ENCODE data around the gene RNF41.
"Not testable (repeated sequence)": the region's sequence is repeated elsewhere in the genome, so short reads cannot be mapped to it uniquely, and the experiment has no call there.

RNF41 gene

GRCh38 chr12:56198836-56199235 lies 22.9 kb downstream of the RNF41 start:
- no peak overlapping the region for H4K8ac ChIP-seq (ENCODE audit: low read length)
- no peak overlapping the region for H2BK15ac ChIP-seq (ENCODE audit: low read depth, poor library complexity, severe bottlenecking)
- H3K23ac ChIP-seq (ENCODE audit: low read length in 2 of 2) = no peak overlapping the region
- H3K4me1 ChIP-seq (ENCODE audit: control insufficient read depth, insufficient read depth, low read depth, low read length) = no peaks in the 10 kb centered on the region
- H3K4ac ChIP-seq (ENCODE audit: low read depth in 1 of 2, low read length in 2 of 2) = no peak overlapping the region
- H3K36me3 ChIP-seq (ENCODE audit: control insufficient read depth in 1 of 2, insufficient read depth in 2 of 2, low read depth in 1 of 2, low read length in 2 of 2) = no peaks in the 10 kb centered on the region
- H3K9me3 ChIP-seq (ENCODE audit: control insufficient read depth, low read length) = no peaks in the 10 kb centered on the region
- 82% methylated on average over 1 of the region's 1 CpG for WGBS
- H2BK5ac ChIP-seq (ENCODE audit: low read depth, low read length, poor library complexity, severe bottlenecking) = no peak overlapping the region
- H4K91ac ChIP-seq (ENCODE audit: low read length) = no peak overlapping the region
- H3K4me2 ChIP-seq (ENCODE audit: low read length, poor library complexity, severe bottlenecking) = no peak overlapping the region
- H3K9ac ChIP-seq (ENCODE audit: low read length) = no peak overlapping the region
- H2AK5ac ChIP-seq (ENCODE audit: low read length, severe bottlenecking) = no peak overlapping the region
- H3K27ac ChIP-seq (ENCODE audit: low read length, poor library complexity, severe bottlenecking) = no peak overlapping the region
- H2BK120ac ChIP-seq (ENCODE audit: low read depth, low read length) = no peak overlapping the region
- H3K4me3 ChIP-seq (ENCODE audit: insufficient read depth in 1 of 2, low read depth in 1 of 2, low read length in 2 of 2) = no peak overlapping the region
- H3K18ac ChIP-seq (ENCODE audit: low read depth in 1 of 2, low read length in 2 of 2) = no peak overlapping the region
- no peak overlapping the region for H2BK12ac ChIP-seq (ENCODE audit: low read length in 2 of 2)
- no peak overlapping the region for H2AFZ ChIP-seq (ENCODE audit: low read depth, low read length)
- no peaks in the 10 kb centered on the region for H3K79me1 ChIP-seq (replicated peaks; ENCODE audit: low read length, poor library complexity, severe bottlenecking)
- H3K14ac ChIP-seq (ENCODE audit: low read length in 2 of 2) = no peak overlapping the region
- no peaks in the 10 kb centered on the region for H3K27me3 ChIP-seq (ENCODE audit: control insufficient read depth in 1 of 2, insufficient read depth in 1 of 2, low read length in 2 of 2)
- DNase-seq = no peak

GRCh38 chr12:56197921-56198635 lies 23.6 kb downstream of the RNF41 start:
- H3K36me3 ChIP-seq (ENCODE audit: control insufficient read depth in 1 of 2, insufficient read depth in 2 of 2, low read depth in 1 of 2, low read length in 2 of 2) = no peaks in the 10 kb centered on the region
- WGBS = 92% methylated on average over 9 of the region's 9 CpGs

GRCh38 chr12:56196818-56197550 lies 24.7 kb downstream of the RNF41 start:
- H3K4ac ChIP-seq (ENCODE audit: low read depth in 1 of 2, low read length in 2 of 2); H2AK5ac ChIP-seq (ENCODE audit: low read length, severe bottlenecking); H2BK5ac ChIP-seq (ENCODE audit: low read depth, low read length, poor library complexity, severe bottlenecking); H3K27me3 ChIP-seq (ENCODE audit: control insufficient read depth in 1 of 2, insufficient read depth in 1 of 2, low read length in 2 of 2); H3K23ac ChIP-seq (ENCODE audit: low read length in 2 of 2); H2BK15ac ChIP-seq (ENCODE audit: low read depth, poor library complexity, severe bottlenecking); H3K14ac ChIP-seq (ENCODE audit: low read length in 2 of 2); H4K8ac ChIP-seq (ENCODE audit: low read length); H2AFZ ChIP-seq (ENCODE audit: low read depth, low read length); H3K18ac ChIP-seq (ENCODE audit: low read depth in 1 of 2, low read length in 2 of 2); H3K9me3 ChIP-seq (ENCODE audit: control insufficient read depth, low read length); H3K36me3 ChIP-seq (ENCODE audit: control insufficient read depth in 1 of 2, insufficient read depth in 2 of 2, low read depth in 1 of 2, low read length in 2 of 2); H3K4me3 ChIP-seq (ENCODE audit: insufficient read depth in 1 of 2, low read depth in 1 of 2, low read length in 2 of 2); H3K4me1 ChIP-seq (ENCODE audit: control insufficient read depth, insufficient read depth, low read depth, low read length); H3K79me1 ChIP-seq (replicated peaks; ENCODE audit: low read length, poor library complexity, severe bottlenecking); H2BK120ac ChIP-seq (ENCODE audit: low read depth, low read length); H3K4me2 ChIP-seq (ENCODE audit: low read length, poor library complexity, severe bottlenecking): not testable (repeated sequence)
- peak; percentile 97 for DNase-seq
- Histone ChIP-seq H2BK12ac (ENCODE audit: low read length in 2 of 2) (peak overlapping the region in 1 of 2 experiments; percentile 20), H3K27ac (ENCODE audit: low read length, poor library complexity, severe bottlenecking) (peak overlapping the region; percentile 42), H3K9ac (ENCODE audit: low read length) (peak overlapping the region; percentile 21), H4K91ac (ENCODE audit: low read length) (peak overlapping the region; percentile 35)
- 26% methylated on average over 10 of the region's 11 CpGs for WGBS

More at GRCh38 chr12:56197921-56198635, 23.6 kb downstream of the RNF41 start:
- Histone ChIP-seq H2BK15ac (ENCODE audit: low read depth, poor library complexity, severe bottlenecking) (peak overlapping the region; percentile 8), H3K79me1 (replicated peaks; ENCODE audit: low read length, poor library complexity, severe bottlenecking) (no peaks in the 10 kb centered on the region), H2BK120ac (ENCODE audit: low read depth, low read length) (no peak overlapping the region), H3K4me2 (ENCODE audit: low read length, poor library complexity, severe bottlenecking) (no peak overlapping the region), H3K14ac (ENCODE audit: low read length in 2 of 2) (no peak overlapping the region), H3K4me1 (ENCODE audit: control insufficient read depth, insufficient read depth, low read depth, low read length) (no peaks in the 10 kb centered on the region), H2AK5ac (ENCODE audit: low read length, severe bottlenecking) (no peak overlapping the region), H3K4ac (ENCODE audit: low read depth in 1 of 2, low read length in 2 of 2) (no peak overlapping the region), H3K27me3 (ENCODE audit: control insufficient read depth in 1 of 2, insufficient read depth in 1 of 2, low read length in 2 of 2) (no peaks in the 10 kb centered on the region), H2BK12ac (ENCODE audit: low read length in 2 of 2) (no peak overlapping the region), H2BK5ac (ENCODE audit: low read depth, low read length, poor library complexity, severe bottlenecking) (no peak overlapping the region), H4K91ac (ENCODE audit: low read length) (no peak overlapping the region), H2AFZ (ENCODE audit: low read depth, low read length) (no peak overlapping the region), H3K9me3 (ENCODE audit: control insufficient read depth, low read length) (no peaks in the 10 kb centered on the region), H3K4me3 (ENCODE audit: insufficient read depth in 1 of 2, low read depth in 1 of 2, low read length in 2 of 2) (no peak overlapping the region), H4K8ac (ENCODE audit: low read length) (no peak overlapping the region), H3K9ac (ENCODE audit: low read length) (no peak overlapping the region), H3K23ac (ENCODE audit: low read length in 2 of 2) (no peak overlapping the region), H3K18ac (ENCODE audit: low read depth in 1 of 2, low read length in 2 of 2) (no peak overlapping the region), H3K27ac (ENCODE audit: low read length, poor library complexity, severe bottlenecking) (no peak overlapping the region)
- DNase-seq = no peak

- Histone ChIP-seq H3K27me3 (ENCODE audit: control insufficient read depth in 1 of 2, insufficient read depth in 1 of 2, low read length in 2 of 2) (no peaks in the 10 kb centered on the region), H4K8ac (ENCODE audit: low read length) (peak overlapping the region; percentile 69), H4K91ac (ENCODE audit: low read length) (no peak overlapping the region), H3K79me1 (replicated peaks; ENCODE audit: low read length, poor library complexity, severe bottlenecking) (no peaks in the 10 kb centered on the region), H3K4me1 (ENCODE audit: control insufficient read depth, insufficient read depth, low read depth, low read length) (peaks cover under 1% of the 10 kb centered on the region), H3K23ac (ENCODE audit: low read length in 2 of 2) (no peak overlapping the region), H3K4me3 (ENCODE audit: insufficient read depth in 1 of 2, low read depth in 1 of 2, low read length in 2 of 2) (no peak overlapping the region), H3K27ac (ENCODE audit: low read length, poor library complexity, severe bottlenecking) (no peak overlapping the region), H2AK5ac (ENCODE audit: low read length, severe bottlenecking) (no peak overlapping the region), H3K14ac (ENCODE audit: low read length in 2 of 2) (no peak overlapping the region), H3K4me2 (ENCODE audit: low read length, poor library complexity, severe bottlenecking) (no peak overlapping the region), H3K18ac (ENCODE audit: low read depth in 1 of 2, low read length in 2 of 2) (no peak overlapping the region), H3K9me3 (ENCODE audit: control insufficient read depth, low read length) (no peaks in the 10 kb centered on the region), H3K9ac (ENCODE audit: low read length) (peak overlapping the region; percentile 53), H2BK120ac (ENCODE audit: low read depth, low read length) (no peak overlapping the region), H2BK5ac (ENCODE audit: low read depth, low read length, poor library complexity, severe bottlenecking) (no peak overlapping the region), H2AFZ (ENCODE audit: low read depth, low read length) (no peak overlapping the region), H3K4ac (ENCODE audit: low read depth in 1 of 2, low read length in 2 of 2) (no peak overlapping the region), H2BK12ac (ENCODE audit: low read length in 2 of 2) (peak overlapping the region in 1 of 2 experiments; percentile 54), H2BK15ac (ENCODE audit: low read depth, poor library complexity, severe bottlenecking) (no peak overlapping the region), H3K36me3 (ENCODE audit: control insufficient read depth in 1 of 2, insufficient read depth in 2 of 2, low read depth in 1 of 2, low read length in 2 of 2) (no peaks in the 10 kb centered on the region)
- 17% methylated on average over 1 of the region's 1 CpG for WGBS
- peak; percentile 85 for DNase-seq
Measured at GRCh38 chr12:56193025-56193578, 28.6 kb downstream of the RNF41 start.
